ENCODE results near the gene CTNNBL1.

DNA sequence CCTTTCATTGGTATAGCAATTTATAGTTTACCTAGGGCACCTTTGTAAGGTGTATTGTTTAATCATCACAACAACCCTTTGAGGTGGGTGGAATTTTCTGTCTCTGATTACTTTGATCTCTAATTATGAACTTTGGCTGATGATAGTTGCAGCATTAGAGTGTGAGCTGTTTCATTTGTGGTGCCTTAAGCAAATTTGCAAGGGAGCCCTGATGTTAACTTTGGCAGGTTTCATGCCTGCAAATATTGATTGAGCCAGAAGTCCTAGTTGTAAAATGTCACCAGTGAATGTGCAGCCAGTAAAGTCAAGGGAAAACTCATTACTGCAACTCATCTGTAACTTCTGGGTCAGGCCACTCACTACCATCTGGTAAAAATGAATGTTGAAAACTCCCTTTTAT is 29.8 kb downstream of the CTNNBL1 start:
- TF ChIP-seq POLR2A (IDR thresholded peaks at IDR 0.05) = no peak
- TF ChIP-seq, protein P1, sequence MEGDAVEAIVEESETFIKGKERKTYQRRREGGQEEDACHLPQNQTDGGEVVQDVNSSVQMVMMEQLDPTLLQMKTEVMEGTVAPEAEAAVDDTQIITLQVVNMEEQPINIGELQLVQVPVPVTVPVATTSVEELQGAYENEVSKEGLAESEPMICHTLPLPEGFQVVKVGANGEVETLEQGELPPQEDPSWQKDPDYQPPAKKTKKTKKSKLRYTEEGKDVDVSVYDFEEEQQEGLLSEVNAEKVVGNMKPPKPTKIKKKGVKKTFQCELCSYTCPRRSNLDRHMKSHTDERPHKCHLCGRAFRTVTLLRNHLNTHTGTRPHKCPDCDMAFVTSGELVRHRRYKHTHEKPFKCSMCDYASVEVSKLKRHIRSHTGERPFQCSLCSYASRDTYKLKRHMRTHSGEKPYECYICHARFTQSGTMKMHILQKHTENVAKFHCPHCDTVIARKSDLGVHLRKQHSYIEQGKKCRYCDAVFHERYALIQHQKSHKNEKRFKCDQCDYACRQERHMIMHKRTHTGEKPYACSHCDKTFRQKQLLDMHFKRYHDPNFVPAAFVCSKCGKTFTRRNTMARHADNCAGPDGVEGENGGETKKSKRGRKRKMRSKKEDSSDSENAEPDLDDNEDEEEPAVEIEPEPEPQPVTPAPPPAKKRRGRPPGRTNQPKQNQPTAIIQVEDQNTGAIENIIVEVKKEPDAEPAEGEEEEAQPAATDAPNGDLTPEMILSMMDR (IDR thresholded peaks at IDR 0.05) = no peak

Data from heart left ventricle (tissue), 13 donors.